ENCODE measurements around the gene BRICD5.
"Not testable (repeated sequence)": the region's sequence is repeated elsewhere in the genome, so short reads cannot be mapped to it uniquely, and the experiment has no call there.

BRICD5 gene

GRCh38 chr16:2214719-2214968 is 4.0 kb upstream of the BRICD5 start, which contains the start of gene PGP:
PGP (minus strand) TSS chr16:2214840; CDS start chr16:2214777, 63 bp downstream.
- no peak for DNase-seq

DNA sequence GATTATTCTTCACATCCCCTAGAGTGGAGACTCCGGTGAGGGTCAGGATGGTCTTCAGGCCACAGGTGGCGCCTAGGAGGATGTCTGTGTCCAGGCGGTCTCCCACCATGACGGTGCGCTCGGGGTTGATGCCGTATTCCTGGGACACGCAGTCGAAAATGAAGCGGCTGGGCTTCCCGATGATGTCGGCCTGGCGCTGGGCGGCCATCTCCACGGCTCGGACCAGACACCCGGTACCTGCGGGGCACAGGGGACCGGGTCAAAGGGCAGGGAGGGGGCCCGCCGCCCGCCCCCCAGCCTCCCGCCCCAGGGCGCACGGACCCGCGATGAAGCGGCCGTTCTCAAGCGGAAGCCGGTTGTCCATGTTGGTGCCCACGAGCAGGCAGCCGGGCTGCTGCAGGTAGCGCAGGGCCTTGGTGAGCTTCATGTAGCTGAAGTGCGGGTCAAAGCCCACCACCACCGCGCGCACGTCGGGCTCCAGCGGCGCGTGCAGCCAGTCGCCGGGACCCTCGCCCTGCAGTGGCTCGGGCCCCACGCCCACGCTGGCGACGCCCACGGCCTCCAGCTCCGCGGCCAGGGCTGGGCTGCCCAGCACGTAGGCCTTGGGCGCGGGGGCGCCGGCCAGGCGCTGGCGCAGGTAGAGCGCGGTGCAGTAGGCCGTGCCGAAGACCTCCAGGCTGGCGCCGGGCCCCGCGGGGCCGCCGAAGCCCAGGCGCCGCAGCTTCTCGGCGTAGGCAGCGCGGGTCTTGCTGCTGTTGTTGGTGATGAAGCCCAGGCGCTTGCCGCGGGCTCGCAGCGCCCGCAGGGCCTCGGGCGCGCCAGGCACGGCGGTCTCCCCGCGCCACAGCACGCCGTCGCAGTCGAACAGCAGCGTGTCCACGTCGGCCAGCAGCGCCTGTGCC is 3.4 kb upstream of the BRICD5 start:
- no peak for DNase-seq

DNA sequence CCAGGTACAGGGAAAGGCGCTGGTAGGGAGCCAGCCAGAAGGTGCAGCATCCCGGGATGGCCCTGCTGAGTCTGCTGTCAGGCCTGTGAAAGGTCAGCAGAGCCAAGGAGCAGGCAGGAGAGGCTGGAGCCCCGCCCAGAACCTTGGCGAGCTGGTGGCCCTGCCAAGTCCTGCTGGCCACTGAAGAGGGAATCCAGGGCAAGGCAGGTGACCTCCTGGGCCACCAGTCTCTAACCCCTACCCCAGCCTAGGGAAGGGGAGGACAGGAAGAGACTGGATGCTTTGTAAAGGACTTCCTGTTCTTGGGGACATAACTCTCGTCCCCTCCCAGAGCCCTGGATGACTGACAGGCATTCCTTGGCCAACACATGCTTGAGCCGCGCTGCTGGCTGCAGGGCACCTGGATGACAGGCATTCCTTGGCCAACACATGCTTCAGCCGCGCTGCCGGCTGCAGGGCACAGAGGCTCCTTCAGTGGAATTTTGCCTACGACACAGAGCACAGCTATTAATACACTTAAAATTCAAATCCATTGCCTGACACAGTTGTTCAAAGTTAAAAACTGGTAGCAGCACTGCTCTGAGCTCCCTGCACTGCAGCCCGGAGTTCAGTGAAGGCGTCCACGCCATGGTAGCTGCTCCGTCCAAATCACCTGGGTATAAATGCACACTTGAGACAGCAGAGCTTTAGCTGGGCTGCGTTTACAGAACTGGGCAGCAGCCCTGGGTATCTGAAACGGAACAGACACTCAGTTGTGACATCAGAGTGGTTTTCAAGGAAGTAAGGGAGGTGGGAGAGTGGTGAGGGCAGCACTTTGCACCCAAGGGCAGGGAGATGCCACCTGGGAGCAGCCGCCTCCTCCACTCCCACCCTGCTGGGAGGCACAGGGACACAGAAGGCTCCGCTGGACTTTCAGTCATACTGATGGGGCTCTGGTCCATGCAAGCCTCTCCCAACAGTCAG is 2.0 kb upstream of the BRICD5 start:
- no peak for DNase-seq

DNA sequence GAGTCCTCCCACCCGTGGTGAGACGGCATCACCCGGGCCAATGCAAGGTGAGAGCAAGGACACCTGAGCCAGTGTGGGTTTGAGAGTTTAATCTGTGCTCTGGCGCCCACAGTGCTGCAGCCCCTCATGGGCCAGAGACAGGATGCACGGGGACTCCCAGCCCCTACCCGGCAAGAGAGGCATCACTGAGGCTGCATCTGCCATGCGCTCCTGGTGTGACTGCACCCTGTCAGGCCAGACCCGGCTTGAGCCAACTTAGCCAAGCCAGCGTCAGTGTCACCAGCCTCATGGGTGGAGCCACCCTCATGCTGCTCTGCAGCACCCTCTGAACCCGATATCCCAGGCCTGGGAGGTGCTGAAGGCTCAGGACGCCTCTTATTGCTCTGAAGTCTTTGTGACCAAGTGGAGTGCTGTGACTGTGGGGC is 1.3 kb upstream of the BRICD5 start:
- no peak for DNase-seq

DNA sequence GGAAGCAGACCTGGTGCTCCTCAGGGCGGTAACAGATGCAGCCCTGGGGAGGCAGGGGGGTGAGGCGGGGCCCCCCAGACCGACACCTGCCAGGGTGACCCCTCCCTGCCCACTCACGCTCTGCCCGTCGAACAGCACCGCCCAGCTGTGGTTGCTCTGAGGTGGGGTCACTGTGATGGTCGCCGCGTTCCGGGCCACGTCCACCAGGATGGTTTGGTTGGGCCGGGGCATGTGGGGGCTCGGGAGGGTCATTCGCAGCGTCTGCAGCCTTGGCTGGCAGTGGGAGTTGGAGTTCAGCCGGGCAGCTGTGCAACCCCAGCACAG is 692 bp downstream of the BRICD5 start:
- DNase-seq, result no peak

DNA sequence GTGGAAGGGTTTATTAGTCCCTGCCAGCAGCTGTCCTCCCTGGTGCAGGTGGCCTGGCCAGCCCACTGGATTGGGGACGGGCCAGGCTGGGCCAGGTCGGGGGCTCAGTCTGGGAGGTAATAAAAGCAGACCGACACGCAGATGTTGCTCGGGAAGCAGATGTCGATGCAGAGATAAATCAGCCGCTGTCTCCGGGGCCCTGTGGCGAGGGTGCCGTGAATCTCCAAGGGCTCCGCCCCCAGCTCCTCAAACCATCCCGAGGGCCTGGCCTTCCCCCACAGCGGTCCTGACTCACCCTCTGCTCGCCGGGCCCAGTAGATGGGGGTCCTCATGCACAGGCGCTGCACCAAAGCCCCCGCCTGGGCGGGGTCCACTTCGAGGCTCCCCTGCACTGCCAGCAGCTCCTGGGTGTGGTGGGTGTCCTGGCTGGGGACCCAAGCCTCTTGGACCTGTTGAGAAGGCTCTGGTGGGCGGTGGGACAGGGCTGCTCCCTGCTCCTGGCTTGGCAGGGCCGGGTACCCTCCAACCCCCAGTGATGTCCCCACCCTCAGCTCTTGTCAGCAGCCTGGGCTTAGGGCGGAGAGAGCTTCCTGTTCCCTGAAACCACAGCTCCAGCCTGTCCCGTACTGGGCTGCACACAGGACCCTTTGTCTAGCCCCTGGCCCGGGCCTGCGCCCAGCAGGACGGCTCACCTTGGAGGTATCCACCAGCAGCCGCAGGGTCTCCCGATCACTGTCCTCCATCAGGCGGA is 1.2 kb downstream of the BRICD5 start:
- DNase-seq, result no peak

- no peak for DNase-seq
Measured at GRCh38 chr16:2208772-2209171, 1.9 kb downstream of the BRICD5 start.

DNA sequence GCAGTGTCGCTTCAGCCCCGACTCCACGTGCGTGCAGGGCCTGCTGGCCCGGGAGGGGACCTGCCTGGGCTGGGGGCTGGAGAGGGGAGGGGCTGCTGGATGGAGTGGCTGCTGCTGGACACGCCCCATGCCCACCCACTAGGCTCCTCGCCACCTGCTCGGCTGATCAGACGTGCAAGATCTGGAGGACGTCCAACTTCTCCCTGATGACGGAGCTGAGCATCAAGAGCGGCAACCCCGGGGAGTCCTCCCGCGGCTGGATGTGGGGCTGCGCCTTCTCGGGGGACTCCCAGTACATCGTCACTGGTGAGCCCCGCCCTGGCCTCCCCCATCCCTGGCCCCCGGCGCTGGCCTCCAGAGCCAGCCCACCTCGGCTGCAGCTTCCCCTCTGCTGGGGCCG is 2.4 kb downstream of the BRICD5 start:
- no peak for DNase-seq

- DNase-seq, result no peak
Measured at GRCh38 chr16:2207872-2208271, 2.8 kb downstream of the BRICD5 start.

- no peak for DNase-seq
Measured at GRCh38 chr16:2206780-2207433, 3.8 kb downstream of the BRICD5 start.

GRCh38 chr16:2206420-2206779 is 4.3 kb downstream of the BRICD5 start:
- DNase-seq, result no peak

- no peak for DNase-seq
Measured at GRCh38 chr16:2205967-2206313, 4.7 kb downstream of the BRICD5 start.

DNA sequence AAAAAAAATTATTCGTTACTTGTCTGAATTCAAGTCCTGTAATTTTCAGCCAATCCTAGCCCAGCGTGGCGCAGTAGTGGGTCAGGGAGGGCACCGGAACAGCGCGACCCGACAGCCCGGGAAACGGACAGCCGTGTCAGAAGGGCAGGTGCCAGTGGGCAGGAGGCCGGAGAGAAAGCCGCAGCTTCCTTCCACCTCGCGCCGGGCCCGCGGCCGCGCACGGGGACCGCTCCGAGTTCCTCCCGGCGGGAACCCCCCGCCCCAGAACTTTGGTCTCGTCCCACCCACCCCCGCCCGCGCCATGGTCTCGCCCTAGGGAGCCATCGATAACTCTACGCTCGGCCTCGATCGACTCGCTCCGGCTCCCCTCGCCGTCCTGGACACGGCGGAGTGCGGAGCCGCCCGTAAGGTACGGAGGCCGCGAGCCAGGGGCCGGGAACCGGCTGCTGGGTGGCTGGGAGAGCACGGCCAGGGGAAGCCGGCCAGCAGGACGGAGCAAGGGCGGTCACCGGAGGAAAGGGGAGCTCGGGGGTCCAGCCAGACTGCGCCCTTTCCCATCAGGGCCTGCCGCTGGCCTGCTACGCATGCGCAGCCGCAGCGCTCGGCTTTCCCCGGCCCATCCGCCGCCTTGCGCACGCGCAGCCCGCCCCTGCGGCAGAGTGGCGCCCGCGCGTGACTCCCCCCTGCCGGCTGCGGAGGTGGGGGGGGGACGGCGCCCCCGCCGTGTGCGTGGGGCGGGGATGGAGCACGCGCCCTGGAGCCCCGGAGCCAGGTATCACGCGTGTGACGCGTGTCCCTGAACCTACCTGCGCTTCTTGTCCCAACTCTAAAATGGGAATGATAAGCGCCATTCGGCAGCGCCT is 5.3 kb downstream of the BRICD5 start, which contains the start of gene MLST8:
TSS of gene MLST8 (plus strand) at position 351 of the 863 bp plus-strand sequence. CDS start 632 bp downstream, outside the sequence.
- peak; percentile 83 for DNase-seq

DNA sequence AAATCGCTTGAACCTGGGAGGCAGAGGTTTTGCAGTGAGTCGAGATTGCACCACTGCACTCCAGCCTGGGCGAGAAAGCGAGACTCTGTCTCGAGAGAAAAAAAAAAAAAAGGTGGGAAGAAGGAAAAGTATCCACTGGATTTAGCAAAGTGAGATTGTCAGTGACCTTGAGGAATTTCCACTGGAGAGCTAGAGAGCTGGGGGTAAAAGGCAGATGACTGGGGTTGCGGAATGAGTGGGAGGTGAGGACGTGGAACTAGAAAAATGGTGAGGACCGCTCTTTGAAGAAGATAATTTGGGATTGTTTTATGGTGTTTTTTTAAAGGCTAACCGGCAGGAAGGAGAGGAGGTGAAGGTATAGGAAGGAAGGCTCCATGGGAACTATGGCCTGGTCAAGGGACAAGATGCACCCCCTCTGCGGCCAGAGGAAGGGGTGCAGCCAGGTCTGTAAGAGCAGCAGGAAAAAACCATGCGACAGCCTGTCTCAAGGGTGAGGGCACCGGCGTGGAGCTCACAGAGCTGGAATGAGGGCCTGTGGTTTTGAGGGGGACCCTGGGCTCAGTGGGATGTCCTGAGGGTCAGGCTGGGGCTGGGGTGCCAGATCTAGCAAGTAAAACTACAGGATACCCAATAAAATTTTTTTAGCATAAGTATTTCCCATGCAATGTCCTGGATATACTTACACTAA is 6.1 kb downstream of the BRICD5 start:
- DNase-seq, result no peak

- DNase-seq, result not testable (repeated sequence)
Measured at GRCh38 chr16:2203119-2203688, 7.5 kb downstream of the BRICD5 start.

DNA sequence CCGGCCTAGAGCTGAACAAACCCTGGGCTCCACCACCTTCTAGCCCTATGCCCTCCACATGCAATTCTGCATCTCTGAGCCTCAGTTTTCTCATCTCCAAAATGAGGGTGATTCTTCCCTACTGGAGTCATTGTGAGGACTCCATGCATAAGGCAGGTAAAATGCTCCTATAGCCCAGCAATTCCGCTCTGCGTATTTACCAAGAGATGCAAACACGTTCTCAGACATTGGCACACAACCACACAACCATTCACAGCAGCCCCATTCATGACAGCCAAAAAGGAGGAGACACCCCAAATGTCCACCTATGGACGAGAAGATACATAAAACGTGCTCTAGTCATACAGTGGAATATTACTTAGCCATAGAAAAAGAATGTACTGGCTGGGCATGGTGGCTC is 10.3 kb downstream of the BRICD5 start:
- DNase-seq, result no peak

- DNase-seq, result no peak
Measured at GRCh38 chr16:2199621-2200139, 11.0 kb downstream of the BRICD5 start.

- no peak for DNase-seq
Measured at GRCh38 chr16:2199095-2199494, 11.6 kb downstream of the BRICD5 start.

- DNase-seq, result no peak
Measured at GRCh38 chr16:2198283-2198682, 12.4 kb downstream of the BRICD5 start.

GRCh38 chr16:2197765-2198164 is 12.9 kb downstream of the BRICD5 start:
- no peak for DNase-seq

Data from stimulated activated naive CD4-positive, alpha-beta T cell treated with Interleukin-2 at 50 U/mL for 16 hours (primary cell).